ENCODE data around the gene PSMB7. TPM values are rescaled to one million over a fixed set of nuclear protein-coding genes. Genes with fewer than 3 reads are reported as not detected.

PSMB7 gene
- total RNA-seq, 1 experiment from 2014 or later: 380 TPM

DNA sequence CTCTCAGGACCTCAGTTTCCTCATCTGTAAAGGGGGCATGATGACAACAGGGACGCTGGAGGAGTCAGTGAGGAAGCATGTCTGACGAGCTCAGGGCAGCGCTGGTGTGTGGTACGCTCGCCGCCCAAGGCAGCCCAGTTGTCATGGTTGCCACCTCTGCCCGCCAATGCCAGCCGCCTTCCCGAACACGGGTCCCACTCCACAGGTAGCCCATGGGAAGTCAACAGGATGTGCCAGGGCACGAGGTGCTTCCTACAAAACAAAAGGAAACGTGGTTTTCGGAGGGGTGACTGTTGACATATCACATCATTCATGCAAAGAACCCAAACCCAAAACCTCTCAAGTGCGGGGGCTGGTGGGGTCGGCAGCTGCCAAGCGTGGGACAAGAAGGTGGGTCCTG lies 99.4 kb downstream of the PSMB7 start:
- no peak for DNase-seq (ENCODE audit: low spot score)
- H3K27me3 ChIP-seq (replicated peaks; ENCODE audit: insufficient read depth, low read depth, low read length, poor library complexity): no peaks in the 10 kb centered on the region
- ChIA-PET POLR2A (ENCODE audit: low non-redundant PET) (no interaction called here), CTCF (no interaction called here)
- intact Hi-C loops (cut with micrococcal nuclease; ENCODE audit: unreplicated experiment): no loop called here
- no TSS peak for BruUV-seq (replicated peaks)
- TF ChIP-seq, protein P1, sequence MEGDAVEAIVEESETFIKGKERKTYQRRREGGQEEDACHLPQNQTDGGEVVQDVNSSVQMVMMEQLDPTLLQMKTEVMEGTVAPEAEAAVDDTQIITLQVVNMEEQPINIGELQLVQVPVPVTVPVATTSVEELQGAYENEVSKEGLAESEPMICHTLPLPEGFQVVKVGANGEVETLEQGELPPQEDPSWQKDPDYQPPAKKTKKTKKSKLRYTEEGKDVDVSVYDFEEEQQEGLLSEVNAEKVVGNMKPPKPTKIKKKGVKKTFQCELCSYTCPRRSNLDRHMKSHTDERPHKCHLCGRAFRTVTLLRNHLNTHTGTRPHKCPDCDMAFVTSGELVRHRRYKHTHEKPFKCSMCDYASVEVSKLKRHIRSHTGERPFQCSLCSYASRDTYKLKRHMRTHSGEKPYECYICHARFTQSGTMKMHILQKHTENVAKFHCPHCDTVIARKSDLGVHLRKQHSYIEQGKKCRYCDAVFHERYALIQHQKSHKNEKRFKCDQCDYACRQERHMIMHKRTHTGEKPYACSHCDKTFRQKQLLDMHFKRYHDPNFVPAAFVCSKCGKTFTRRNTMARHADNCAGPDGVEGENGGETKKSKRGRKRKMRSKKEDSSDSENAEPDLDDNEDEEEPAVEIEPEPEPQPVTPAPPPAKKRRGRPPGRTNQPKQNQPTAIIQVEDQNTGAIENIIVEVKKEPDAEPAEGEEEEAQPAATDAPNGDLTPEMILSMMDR (conservative IDR thresholded peaks at IDR 0.05; ENCODE audit: low read depth, low read length): no peak
- TF ChIP-seq EZH2 (IDR thresholded peaks at IDR 0.05; ENCODE audit: borderline replicate concordance, low read depth, low read length, poor library complexity, severe bottlenecking): no peak
- H3K4me3 ChIP-seq (ENCODE audit: low read depth, low read length, poor library complexity, severe bottlenecking): no peak overlapping the region
- H3K4me1 ChIP-seq (ENCODE audit: insufficient read depth, low read length, poor library complexity, severe bottlenecking): no peaks in the 10 kb centered on the region
- no peaks in the 10 kb centered on the region for H3K9me3 ChIP-seq (ENCODE audit: low read depth, low read length, poor library complexity, severe bottlenecking)
- peaks cover 6% of the 10 kb centered on the region for H3K36me3 ChIP-seq (ENCODE audit: insufficient read depth, low read length, poor library complexity, severe bottlenecking)
- H3K27ac ChIP-seq (ENCODE audit: low read depth, low read length, poor library complexity, severe bottlenecking): no peak overlapping the region

GRCh38 chr9:124313940-124314339 lies 101.3 kb downstream of the PSMB7 start:
- no peak for DNase-seq (ENCODE audit: low spot score)
- CTCF ChIA-PET: no interaction called here
- peaks cover 6% of the 10 kb centered on the region for H3K36me3 ChIP-seq (ENCODE audit: insufficient read depth, low read length, poor library complexity, severe bottlenecking)

GRCh38 chr9:124312290-124313265 lies 102.7 kb downstream of the PSMB7 start:
- no TSS peak for BruUV-seq (replicated peaks)
- no peaks in the 10 kb centered on the region for H3K9me3 ChIP-seq (ENCODE audit: low read depth, low read length, poor library complexity, severe bottlenecking)
- H3K4me1 ChIP-seq (ENCODE audit: insufficient read depth, low read length, poor library complexity, severe bottlenecking): no peaks in the 10 kb centered on the region
- DNase-seq (ENCODE audit: low spot score): no peak
- intact Hi-C loops (cut with micrococcal nuclease; ENCODE audit: unreplicated experiment): no loop called here
- no peak overlapping the region for H3K4me3 ChIP-seq (ENCODE audit: low read depth, low read length, poor library complexity, severe bottlenecking)
- CTCF ChIA-PET: no interaction called here
- no peak overlapping the region for H3K27ac ChIP-seq (ENCODE audit: low read depth, low read length, poor library complexity, severe bottlenecking)
- no peaks in the 10 kb centered on the region for H3K27me3 ChIP-seq (replicated peaks; ENCODE audit: insufficient read depth, low read depth, low read length, poor library complexity)
- TF ChIP-seq, protein P1 (conservative IDR thresholded peaks at IDR 0.05; ENCODE audit: low read depth, low read length): no peak
- TF ChIP-seq EZH2 (IDR thresholded peaks at IDR 0.05; ENCODE audit: borderline replicate concordance, low read depth, low read length, poor library complexity, severe bottlenecking): no peak
- H3K36me3 ChIP-seq (ENCODE audit: insufficient read depth, low read length, poor library complexity, severe bottlenecking): peaks cover 6% of the 10 kb centered on the region
- POLR2A ChIA-PET (ENCODE audit: low non-redundant PET): no interaction called here

More at GRCh38 chr9:124313940-124314339, 101.3 kb downstream of the PSMB7 start:
- no TSS peak for BruUV-seq (replicated peaks)
- Histone ChIP-seq H3K9me3 (ENCODE audit: low read depth, low read length, poor library complexity, severe bottlenecking) (no peaks in the 10 kb centered on the region), H3K27ac (ENCODE audit: low read depth, low read length, poor library complexity, severe bottlenecking) (no peak overlapping the region), H3K27me3 (replicated peaks; ENCODE audit: insufficient read depth, low read depth, low read length, poor library complexity) (no peaks in the 10 kb centered on the region), H3K4me1 (ENCODE audit: insufficient read depth, low read length, poor library complexity, severe bottlenecking) (no peaks in the 10 kb centered on the region), H3K4me3 (ENCODE audit: low read depth, low read length, poor library complexity, severe bottlenecking) (no peak overlapping the region)
- POLR2A ChIA-PET (ENCODE audit: low non-redundant PET): no interaction called here
- TF ChIP-seq, protein P1 (conservative IDR thresholded peaks at IDR 0.05; ENCODE audit: low read depth, low read length): no peak
- TF ChIP-seq EZH2 (IDR thresholded peaks at IDR 0.05; ENCODE audit: borderline replicate concordance, low read depth, low read length, poor library complexity, severe bottlenecking): no peak
- intact Hi-C loops (cut with micrococcal nuclease; ENCODE audit: unreplicated experiment): no loop called here
